HG02943 (cell line): ENCODE results near the gene POMT2.
A peak's percentile ranks its signal among the peaks of the same experiment; 100 is the strongest.
"Not testable (repeated sequence)": the region's sequence is repeated elsewhere in the genome, so short reads cannot be mapped to it uniquely, and the experiment has no call there.

ENCODE experiments used
- ATAC-seq: cut with Tn5 transposase; IDR thresholded peaks from one replicate; pipeline ENCODE4 v1.9.1; 2021; ENCODE audit warnings: mild to moderate bottlenecking, low read depth, moderate library complexity; ENCODE audit not compliant: unreplicated experiment

POMT2 gene

GRCh38 chr14:77320238-77320935, at the start of gene POMT2:
TSS of gene POMT2 (minus strand) at chr14:77320883. CDS start at chr14:77320681, 202 bp downstream.
- peak; percentile 52 for ATAC-seq

GRCh38 chr14:77369285-77369684, 48.6 kb upstream of the POMT2 start:
- no peak for ATAC-seq

GRCh38 chr14:77364146-77364545, 43.5 kb upstream of the POMT2 start:
- ATAC-seq = no peak

- no peak for ATAC-seq
These were observed 38.9 kb upstream of the POMT2 start for GRCh38 chr14:77359626-77360025.

- no peak for ATAC-seq
These were observed 36.2 kb upstream of the POMT2 start for GRCh38 chr14:77356899-77357298.

- ATAC-seq = no peak
These were observed 35.1 kb upstream of the POMT2 start for GRCh38 chr14:77355811-77356210.

GRCh38 chr14:77353469-77354141, 32.9 kb upstream of the POMT2 start:
- no peak for ATAC-seq

- ATAC-seq = no peak
These were observed 27.1 kb upstream of the POMT2 start for GRCh38 chr14:77347751-77348150.

- ATAC-seq = no peak
These were observed 25.8 kb upstream of the POMT2 start for GRCh38 chr14:77346495-77346894.

GRCh38 chr14:77344377-77344996, 23.8 kb upstream of the POMT2 start:
- no peak for ATAC-seq

- no peak for ATAC-seq
These were observed 23.0 kb upstream of the POMT2 start for GRCh38 chr14:77343662-77344061.

- ATAC-seq = no peak
These were observed 22.2 kb upstream of the POMT2 start for GRCh38 chr14:77342726-77343397.

- ATAC-seq = no peak
These were observed 19.7 kb upstream of the POMT2 start for GRCh38 chr14:77340389-77340788.

GRCh38 chr14:77339407-77339806, 18.7 kb upstream of the POMT2 start:
- no peak for ATAC-seq

GRCh38 chr14:77338302-77338701, 17.6 kb upstream of the POMT2 start:
- ATAC-seq = no peak

GRCh38 chr14:77337880-77338279, 17.2 kb upstream of the POMT2 start:
- ATAC-seq = no peak

GRCh38 chr14:77337255-77337654, 16.6 kb upstream of the POMT2 start:
- ATAC-seq = not testable (repeated sequence)

GRCh38 chr14:77335576-77335975, 14.9 kb upstream of the POMT2 start:
- ATAC-seq = no peak

GRCh38 chr14:77329872-77330271, 9.2 kb upstream of the POMT2 start:
- no peak for ATAC-seq

- no peak for ATAC-seq
These were observed 6.4 kb upstream of the POMT2 start for GRCh38 chr14:77327111-77327510.

- ATAC-seq = no peak
These were observed 5.0 kb upstream of the POMT2 start for GRCh38 chr14:77325746-77326094.
